HFF-Myc (cell line): ENCODE measurements around the gene CHST7.

ENCODE experiments used
- DNase-seq: peaks from one replicate; pipeline ENCODE4 v3.0.0-alpha.2; 2011; ENCODE audit warnings: low read depth; ENCODE audit errors: extremely low read depth
- H3K4me3 ChIP-seq: replicated peaks from 2 replicates; pipeline ENCODE4 v1.5.1; 2011; ENCODE audit warnings: low read depth, mild to moderate bottlenecking, control low read depth, low read length
- TF ChIP-seq, protein P1 (sequence below): IDR thresholded peaks from 2 replicates; pipeline ENCODE4 v1.5.1; 2012; ENCODE audit warnings: mild to moderate bottlenecking, low read depth, low read length, control low read depth; ENCODE audit errors: missing control alignments

Gene CHST7

DNA sequence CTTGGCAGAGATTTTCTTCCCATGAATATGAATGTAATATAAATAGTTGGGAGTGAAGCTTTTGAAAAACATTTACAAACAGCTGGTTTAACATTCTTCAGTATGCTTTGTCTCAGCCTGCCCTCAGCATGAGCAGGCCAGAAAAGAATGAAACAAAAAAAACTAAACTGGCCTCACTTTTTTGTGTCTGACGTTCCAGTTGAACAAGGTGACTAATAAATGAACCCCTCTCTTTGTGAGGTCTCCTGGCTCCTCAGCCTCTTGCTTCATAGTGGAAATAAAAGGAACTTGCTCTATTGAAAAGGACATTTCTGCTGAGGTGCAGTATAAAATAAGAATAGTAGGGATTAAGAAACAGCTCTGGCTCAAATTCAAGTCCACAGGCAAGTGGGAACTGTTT, 9.4 kb downstream of the CHST7 start:
- DNase-seq: no peak
- TF ChIP-seq, protein P1, sequence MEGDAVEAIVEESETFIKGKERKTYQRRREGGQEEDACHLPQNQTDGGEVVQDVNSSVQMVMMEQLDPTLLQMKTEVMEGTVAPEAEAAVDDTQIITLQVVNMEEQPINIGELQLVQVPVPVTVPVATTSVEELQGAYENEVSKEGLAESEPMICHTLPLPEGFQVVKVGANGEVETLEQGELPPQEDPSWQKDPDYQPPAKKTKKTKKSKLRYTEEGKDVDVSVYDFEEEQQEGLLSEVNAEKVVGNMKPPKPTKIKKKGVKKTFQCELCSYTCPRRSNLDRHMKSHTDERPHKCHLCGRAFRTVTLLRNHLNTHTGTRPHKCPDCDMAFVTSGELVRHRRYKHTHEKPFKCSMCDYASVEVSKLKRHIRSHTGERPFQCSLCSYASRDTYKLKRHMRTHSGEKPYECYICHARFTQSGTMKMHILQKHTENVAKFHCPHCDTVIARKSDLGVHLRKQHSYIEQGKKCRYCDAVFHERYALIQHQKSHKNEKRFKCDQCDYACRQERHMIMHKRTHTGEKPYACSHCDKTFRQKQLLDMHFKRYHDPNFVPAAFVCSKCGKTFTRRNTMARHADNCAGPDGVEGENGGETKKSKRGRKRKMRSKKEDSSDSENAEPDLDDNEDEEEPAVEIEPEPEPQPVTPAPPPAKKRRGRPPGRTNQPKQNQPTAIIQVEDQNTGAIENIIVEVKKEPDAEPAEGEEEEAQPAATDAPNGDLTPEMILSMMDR: no peak
- H3K4me3 ChIP-seq: no peak overlapping the region

DNA sequence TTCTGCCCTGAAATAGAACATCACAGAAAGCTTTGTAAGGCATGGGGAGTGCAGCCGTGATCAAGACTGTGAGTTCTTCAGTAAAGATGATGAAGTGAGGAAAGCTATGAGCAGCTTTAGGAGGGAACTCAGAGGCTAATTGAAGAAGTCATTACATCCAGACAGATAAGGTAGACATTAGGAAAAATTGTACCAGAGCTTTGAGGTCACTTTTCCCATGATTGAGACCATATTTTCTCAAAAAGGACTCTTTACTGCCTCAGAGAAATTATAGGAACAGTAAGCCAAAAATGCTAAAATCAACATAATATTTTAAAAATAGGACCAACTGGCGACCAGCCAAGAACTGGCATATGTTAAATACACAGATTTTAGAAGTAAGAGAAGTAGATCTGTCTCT, 11.2 kb downstream of the CHST7 start:
- TF ChIP-seq, protein P1: no peak
- H3K4me3 ChIP-seq: no peak overlapping the region
- DNase-seq: no peak

DNA sequence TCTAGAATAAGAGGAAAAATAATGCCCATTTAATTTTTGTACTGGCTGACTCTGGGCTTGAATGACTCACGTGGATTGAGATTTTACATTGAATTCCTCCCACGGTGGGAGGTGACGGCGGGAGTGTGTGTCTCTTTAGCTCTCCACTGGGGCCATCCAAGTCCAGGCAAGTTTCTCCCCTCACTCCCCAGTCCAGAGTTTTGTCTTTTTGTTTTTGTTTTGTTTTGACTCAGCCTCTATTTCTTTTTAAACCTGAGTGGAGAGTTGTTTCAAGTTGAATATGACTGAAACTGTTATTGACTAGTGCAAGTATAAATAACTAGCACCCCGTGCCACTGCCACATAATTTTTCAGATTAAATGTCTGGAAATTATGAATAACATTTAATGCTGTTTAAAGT, 13.6 kb downstream of the CHST7 start:
- TF ChIP-seq, protein P1: no peak
- H3K4me3 ChIP-seq: no peak overlapping the region
- no peak for DNase-seq

GRCh38 chrX:46587753-46588171, 14.2 kb downstream of the CHST7 start:
- DNase-seq: no peak
- TF ChIP-seq, protein P1: no peak
- no peak overlapping the region for H3K4me3 ChIP-seq

DNA sequence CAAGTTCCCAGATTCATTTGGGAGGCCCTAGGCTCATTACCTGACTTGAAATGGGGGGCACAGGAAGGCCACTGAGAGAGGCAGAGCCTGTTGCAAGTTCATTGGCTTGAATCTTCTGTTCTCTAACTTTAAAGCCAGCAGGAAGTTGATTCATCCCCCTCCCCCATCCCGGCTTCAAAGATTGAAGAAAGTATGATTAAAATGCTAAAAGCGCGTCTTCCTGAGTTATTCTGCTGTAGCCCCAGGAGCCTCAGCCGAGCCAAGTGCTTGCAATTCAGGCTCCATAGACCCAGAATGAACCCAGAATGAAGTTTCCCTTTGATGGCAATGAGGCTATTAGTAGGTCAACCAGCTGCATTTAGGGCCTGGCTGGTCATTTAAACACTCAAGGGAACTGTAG, 14.7 kb downstream of the CHST7 start:
- DNase-seq: no peak
- H3K4me3 ChIP-seq: no peak overlapping the region
- TF ChIP-seq, protein P1: no peak

- DNase-seq: no peak
- H3K4me3 ChIP-seq: no peak overlapping the region
- TF ChIP-seq, protein P1: no peak
These were observed 16.6 kb downstream of the CHST7 start for GRCh38 chrX:46589977-46590723.

DNA sequence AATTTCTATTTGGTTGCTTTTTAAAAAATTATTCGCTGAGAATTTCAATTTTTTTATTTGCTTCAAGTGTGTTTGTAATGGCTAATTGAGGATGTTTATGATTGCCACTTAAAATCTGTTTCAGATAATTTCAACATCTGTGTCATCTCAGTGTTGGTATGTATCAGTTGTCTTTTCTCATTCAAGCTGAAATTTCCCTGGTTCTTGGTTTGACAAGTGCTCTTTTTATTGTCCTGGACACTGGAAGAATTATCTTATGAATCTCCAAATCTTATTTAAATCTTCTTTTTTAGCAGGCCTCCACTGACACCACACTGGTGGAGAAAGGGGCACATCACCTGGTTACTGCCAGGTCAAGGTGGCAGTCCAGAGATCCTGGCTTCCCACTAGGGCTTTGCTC, 21.5 kb downstream of the CHST7 start:
- TF ChIP-seq, protein P1: no peak
- no peak overlapping the region for H3K4me3 ChIP-seq
- no peak for DNase-seq
